Suprapubic skin (tissue), 4 donors: Measurements from ENCODE around the gene SPAG16. TPM values are rescaled to one million over a fixed set of nuclear protein-coding genes. Genes with fewer than 3 reads are reported as not detected.
A peak's percentile ranks its signal among the peaks of the same experiment; 100 is the strongest.

Experiments
- DNase-seq, 2 donors: peaks; one replicate each; pipeline ENCODE4 v3.0.0-alpha.2; 2019; ENCODE audit warnings: low spot score in 2 of 2
- H3K27ac ChIP-seq: fragments of 200-600 bp; sonication (generic); one replicate; pipeline ENCODE4 v1.5.1; 2019
- H3K27me3 ChIP-seq: fragments of 200-600 bp; sonication (generic); one replicate; pipeline ENCODE4 v1.5.1; 2019
- H3K36me3 ChIP-seq: fragments of 200-600 bp; sonication (generic); one replicate; pipeline ENCODE4 v1.5.1; 2019
- H3K4me1 ChIP-seq: fragments of 200-600 bp; sonication (generic); one replicate; pipeline ENCODE4 v1.5.1; 2019
- H3K4me3 ChIP-seq: fragments of 200-600 bp; sonication (generic); one replicate; pipeline ENCODE4 v1.5.1; 2019; ENCODE audit warnings: mild to moderate bottlenecking
- H3K9me3 ChIP-seq: fragments of 200-600 bp; sonication (generic); one replicate; pipeline ENCODE4 v1.5.1; 2019
- CTCF ChIP-seq, 2 donors: fragments of 200-600 bp in 1 of 2; fragments of 450-650 bp in 1 of 2; sonication (generic) in 1 of 2; IDR thresholded peaks; one replicate each; pipeline ENCODE4 v1.5.1; 2016 to 2019; ENCODE audit warnings: antibody characterized with exemption in 2 of 2, mild to moderate bottlenecking in 1 of 2, moderate library complexity in 1 of 2
- EP300 ChIP-seq: sonication (generic); formaldehyde crosslinking; IDR thresholded peaks from one replicate; pipeline ENCODE4 v1.6.1; 2017; ENCODE audit warnings: antibody characterized with exemption
- POLR2A ChIP-seq, 2 donors: fragments of 450-650 bp; IDR thresholded peaks; one replicate each; pipeline ENCODE4 v1.6.1; 2017; ENCODE audit warnings: antibody characterized with exemption in 2 of 2, mild to moderate bottlenecking in 2 of 2, moderate library complexity in 2 of 2
- POLR2AphosphoS5 ChIP-seq, 3 donors: sonication (generic); formaldehyde crosslinking; IDR thresholded peaks; one replicate each; pipeline ENCODE4 v1.6.1; 2017; ENCODE audit warnings: antibody characterized with exemption in 3 of 3
- WGBS: methylation state at CpG from one replicate; pipeline ENCODE4 v1.1.5; 2018; 5-methylcytosine and 5-hydroxymethylcytosine counted together
- total RNA-seq, 4 donors: library from RNA; depleted of rRNA; stranded (reverse); fragments of >200 nt; gene quantifications; one replicate each; pipeline ENCODE4 v1.1.0, GENCODE V29; 2016

Gene SPAG16
- total RNA-seq, 4 donors from 2014 or later, result 17.5 to 31.4 (median 22.0) TPM

- Histone ChIP-seq H3K4me3 (no peak overlapping the region), H3K27me3 (no peaks in the 10 kb centered on the region), H3K36me3 (no peaks in the 10 kb centered on the region), H3K27ac (peak overlapping the region; percentile 19), H3K4me1 (peaks cover 23% of the 10 kb centered on the region), H3K9me3 (peaks cover 3% of the 10 kb centered on the region)
- TF ChIP-seq POLR2AphosphoS5 (IDR thresholded peaks at IDR 0.05) (no peak), EP300 (no peak), CTCF (IDR thresholded peaks at IDR 0.05) (no peak), POLR2A (IDR thresholded peaks at IDR 0.05) (no peak)
- WGBS, result 55% methylated on average over 1 of the region's 1 CpG
- DNase-seq, result no peak
Observed at GRCh38 chr2:213279116-213279620, 5.1 kb upstream of the SPAG16 start.

- Histone ChIP-seq H3K4me1 (peaks cover 28% of the 10 kb centered on the region), H3K9me3 (peaks cover 3% of the 10 kb centered on the region), H3K27me3 (no peaks in the 10 kb centered on the region), H3K4me3 (no peak overlapping the region), H3K36me3 (no peaks in the 10 kb centered on the region), H3K27ac (peak overlapping the region; percentile 0)
- no peak for DNase-seq
- TF ChIP-seq POLR2AphosphoS5 (IDR thresholded peaks at IDR 0.05), result no peak
- WGBS, result 58% methylated on average over 1 of the region's 1 CpG
Observed at GRCh38 chr2:213279971-213280370, 4.3 kb upstream of the SPAG16 start.

DNA sequence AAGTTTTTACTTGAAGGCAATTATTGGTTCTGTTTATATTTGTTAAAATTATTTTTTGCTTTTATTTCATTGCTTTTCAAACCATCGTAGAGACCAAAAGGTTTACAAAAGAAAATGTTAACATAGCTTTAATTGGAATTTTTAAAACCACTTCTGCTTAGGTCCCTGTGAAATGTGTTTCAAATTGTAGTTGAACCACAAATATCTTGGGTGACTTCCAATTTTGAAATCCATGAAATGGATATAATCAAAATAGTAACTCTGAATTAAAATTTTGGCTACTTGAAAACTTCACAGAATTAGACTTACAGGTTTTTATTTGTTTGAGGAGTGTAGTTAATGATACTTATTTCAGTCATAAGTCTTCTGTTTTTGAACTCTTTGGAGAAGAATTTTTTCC, 3.1 kb upstream of the SPAG16 start:
- Histone ChIP-seq H3K9me3 (peaks cover 3% of the 10 kb centered on the region), H3K27ac (no peak overlapping the region), H3K4me3 (no peak overlapping the region), H3K4me1 (peaks cover 40% of the 10 kb centered on the region), H3K27me3 (no peaks in the 10 kb centered on the region), H3K36me3 (no peaks in the 10 kb centered on the region)
- DNase-seq, result no peak
- TF ChIP-seq CTCF (IDR thresholded peaks at IDR 0.05), result no peak
- no peak for TF ChIP-seq POLR2AphosphoS5 (IDR thresholded peaks at IDR 0.05)
- 47% methylated on average over 1 of the region's 1 CpG for WGBS

- H3K4me1 ChIP-seq, result peaks cover 39% of the 10 kb centered on the region
- H3K36me3 ChIP-seq, result no peaks in the 10 kb centered on the region
- H3K4me3 ChIP-seq, result peak overlapping the region; percentile 81
- H3K9me3 ChIP-seq, result no peaks in the 10 kb centered on the region
- TF ChIP-seq POLR2A (IDR thresholded peaks at IDR 0.05), result no peak
- TF ChIP-seq EP300, result no peak
- no peak for TF ChIP-seq POLR2AphosphoS5 (IDR thresholded peaks at IDR 0.05)
- no peak for TF ChIP-seq CTCF (IDR thresholded peaks at IDR 0.05)
- no peaks in the 10 kb centered on the region for H3K27me3 ChIP-seq
- no peak for DNase-seq
- WGBS, result 50% methylated on average over 5 of the region's 5 CpGs
- no peak overlapping the region for H3K27ac ChIP-seq
Observed at GRCh38 chr2:213285404-213285803, 1.1 kb downstream of the SPAG16 start.

- no peaks in the 10 kb centered on the region for H3K9me3 ChIP-seq
- no peaks in the 10 kb centered on the region for H3K36me3 ChIP-seq
- peaks cover 36% of the 10 kb centered on the region for H3K4me1 ChIP-seq
- H3K4me3 ChIP-seq, result no peak overlapping the region
- DNase-seq, result no peak
- H3K27ac ChIP-seq, result no peak overlapping the region
- H3K27me3 ChIP-seq, result no peaks in the 10 kb centered on the region
- WGBS, result 71% methylated on average over 1 of the region's 1 CpG
- TF ChIP-seq POLR2A (IDR thresholded peaks at IDR 0.05) (no peak), EP300 (no peak), POLR2AphosphoS5 (IDR thresholded peaks at IDR 0.05) (no peak), CTCF (IDR thresholded peaks at IDR 0.05) (no peak)
Observed at GRCh38 chr2:213286161-213286560, 1.9 kb downstream of the SPAG16 start.
